ENCODE measurements around the gene HUWE1.

HUWE1 gene

DNA sequence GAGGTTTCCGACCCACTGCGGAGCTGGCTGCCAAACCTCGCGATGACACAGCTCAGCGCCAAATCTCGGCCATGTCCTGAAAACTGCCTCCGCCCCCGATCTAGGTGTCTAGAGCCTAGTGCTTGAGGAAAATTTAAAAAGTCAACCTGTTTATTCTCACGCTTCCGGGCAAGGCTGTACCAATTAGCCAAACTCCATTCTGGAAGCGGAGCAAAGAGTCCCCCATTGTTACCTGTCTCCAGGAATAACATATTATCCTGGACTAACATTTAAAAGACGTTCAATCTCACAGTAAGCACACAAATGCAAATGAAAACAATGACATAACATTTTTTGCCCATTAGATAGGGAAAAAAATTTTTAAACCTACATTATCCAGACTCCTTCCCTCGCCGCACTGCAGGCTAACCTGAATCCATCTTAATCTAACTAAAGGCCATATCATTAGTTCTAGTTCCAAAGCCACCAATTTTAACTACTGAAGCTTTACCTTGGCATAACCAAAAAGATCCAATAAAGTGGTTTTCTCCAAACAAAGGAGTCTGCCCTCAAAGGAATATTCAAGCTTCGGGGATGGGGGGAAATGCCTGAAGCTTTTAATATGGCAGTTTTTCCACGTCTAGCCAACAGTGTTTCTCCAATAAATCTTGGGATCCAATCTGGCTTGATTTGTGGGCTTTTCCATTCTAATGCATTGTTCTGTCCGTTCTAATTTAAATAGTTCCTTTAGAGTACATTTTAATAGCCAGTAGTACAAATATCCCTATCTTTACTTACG, 1.9 kb downstream of the HUWE1 start:
- in situ Hi-C loops (cut with MboI; ENCODE audit: low sequenced_read_pairs) = no loop called here

- in situ Hi-C loops (cut with MboI; ENCODE audit: low sequenced_read_pairs) = no loop called here
Observed at GRCh38 chrX:53683556-53684414, 2.7 kb downstream of the HUWE1 start.

DNA sequence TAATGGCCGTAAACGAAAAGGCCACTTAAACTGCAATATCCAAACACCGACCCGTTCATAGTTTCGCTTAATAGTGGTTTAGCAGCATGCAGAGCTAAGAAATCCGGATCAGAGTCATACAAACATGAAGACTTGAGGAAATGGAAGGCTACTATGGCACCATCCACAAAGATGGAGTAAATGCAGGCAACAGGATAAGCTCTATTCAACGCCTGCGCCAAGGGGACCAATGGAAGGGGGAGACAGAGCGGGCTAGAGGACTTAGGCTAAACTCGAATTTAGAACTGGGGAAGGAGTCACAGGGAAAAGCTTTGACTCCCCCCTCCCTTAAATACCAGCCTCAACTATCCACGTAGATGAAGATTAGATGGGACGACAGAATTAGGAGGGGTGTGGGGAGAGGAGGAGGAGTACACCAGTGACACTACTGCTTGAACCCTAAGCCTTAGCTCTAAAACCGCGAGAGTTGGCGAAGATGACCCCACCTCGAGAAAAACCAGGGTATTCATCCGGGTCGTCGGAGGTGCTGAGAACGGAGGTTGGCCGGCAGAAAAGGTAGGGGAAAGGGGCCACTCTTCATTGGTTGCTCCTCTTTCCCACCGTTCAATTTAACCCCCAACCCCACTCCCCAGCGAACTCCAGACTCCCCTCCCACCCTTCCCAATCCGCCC, 3.5 kb downstream of the HUWE1 start:
- in situ Hi-C loops (cut with MboI; ENCODE audit: low sequenced_read_pairs) = no loop called here

DNA sequence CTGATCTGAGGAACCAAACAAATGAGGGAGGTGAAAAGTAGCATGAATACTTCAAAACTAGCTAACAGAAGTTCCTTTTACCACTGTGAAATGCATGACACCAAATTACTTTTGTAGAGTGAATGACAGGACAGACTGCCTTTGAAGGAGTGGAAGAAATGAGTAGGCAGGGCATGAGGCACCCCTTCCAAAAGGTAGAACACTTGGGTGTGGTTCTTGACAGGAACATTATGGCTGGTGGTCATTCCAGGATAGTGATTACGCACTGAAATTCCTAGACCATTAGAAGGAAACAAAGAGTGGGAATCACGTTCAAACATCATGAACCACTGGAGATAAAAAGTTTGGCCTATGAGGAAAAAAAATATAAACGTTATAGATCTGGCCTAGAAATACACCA, 4.9 kb downstream of the HUWE1 start:
- in situ Hi-C loops (cut with MboI; ENCODE audit: low sequenced_read_pairs) = no loop called here

- in situ Hi-C loops (cut with MboI; ENCODE audit: low sequenced_read_pairs) = no loop called here
Observed at GRCh38 chrX:53678667-53679066, 7.9 kb downstream of the HUWE1 start.

DNA sequence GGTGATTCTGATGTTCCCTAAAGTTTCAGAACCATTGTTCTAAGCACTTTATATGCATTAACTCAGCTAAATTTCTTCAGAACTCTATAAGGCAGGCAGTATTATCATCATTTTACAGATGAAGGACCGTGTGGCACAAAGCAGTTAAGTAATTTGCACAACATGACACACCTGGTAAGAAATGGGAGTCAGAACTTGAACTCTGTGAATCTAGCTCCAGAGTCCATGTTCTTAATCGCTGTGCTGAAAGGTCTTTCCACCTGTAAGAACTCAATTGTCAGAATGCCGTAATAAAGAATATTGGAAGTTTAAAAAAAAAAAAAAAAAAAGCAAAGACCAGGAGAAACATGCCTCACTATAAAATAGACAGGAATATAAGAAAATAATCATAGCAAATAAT, 9.2 kb downstream of the HUWE1 start:
- in situ Hi-C loops (cut with MboI; ENCODE audit: low sequenced_read_pairs) = no loop called here

GRCh38 chrX:53674581-53674980, 11.9 kb downstream of the HUWE1 start:
- in situ Hi-C loops (cut with MboI; ENCODE audit: low sequenced_read_pairs) = no loop called here

DNA sequence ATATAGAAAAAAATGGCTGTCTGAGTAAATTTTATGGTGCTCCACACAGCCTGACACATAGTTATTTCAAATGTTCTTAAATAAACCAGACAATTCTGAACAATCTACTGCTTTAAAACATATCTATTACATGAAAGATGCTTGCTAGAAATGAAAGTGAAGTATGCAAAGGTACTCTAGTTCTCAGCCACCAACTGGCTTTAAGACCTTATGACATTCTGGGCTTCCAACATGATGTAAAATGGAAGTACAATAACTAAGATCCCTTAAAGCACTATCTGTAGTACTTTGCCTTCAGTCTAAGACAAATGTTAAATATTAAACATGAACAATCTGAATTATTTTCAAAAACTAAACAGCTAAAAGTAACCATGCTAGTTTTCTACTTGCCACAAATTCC, 17.3 kb downstream of the HUWE1 start:
- in situ Hi-C loops (cut with MboI; ENCODE audit: low sequenced_read_pairs) = no loop called here

GRCh38 chrX:53666171-53666570, 20.3 kb downstream of the HUWE1 start:
- in situ Hi-C loops (cut with MboI; ENCODE audit: low sequenced_read_pairs) = no loop called here

- in situ Hi-C loops (cut with MboI; ENCODE audit: low sequenced_read_pairs) = no loop called here
Observed at GRCh38 chrX:53660004-53660403, 26.5 kb downstream of the HUWE1 start.

DNA sequence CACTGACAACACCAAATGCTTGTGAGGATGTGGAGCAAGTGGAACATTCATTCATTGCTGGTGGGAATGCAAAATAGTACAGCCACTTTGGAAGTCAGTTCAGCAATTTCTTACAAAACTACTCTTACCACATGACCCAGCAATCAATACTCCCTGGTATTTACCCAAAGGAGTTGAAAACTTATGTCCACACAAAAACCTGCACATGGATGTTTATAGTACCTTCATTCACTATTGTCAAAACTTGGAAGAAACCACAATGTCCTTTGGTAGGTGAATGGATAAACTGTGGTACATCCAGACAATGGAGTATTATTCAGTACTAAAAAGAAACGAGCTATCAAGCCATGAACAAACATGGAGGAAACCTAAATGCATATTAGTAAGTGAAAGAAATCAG, 27.5 kb downstream of the HUWE1 start:
- in situ Hi-C loops (cut with MboI; ENCODE audit: low sequenced_read_pairs) = no loop called here

- in situ Hi-C loops (cut with MboI; ENCODE audit: low sequenced_read_pairs) = no loop called here
Observed at GRCh38 chrX:53656845-53657244, 29.7 kb downstream of the HUWE1 start.

DNA sequence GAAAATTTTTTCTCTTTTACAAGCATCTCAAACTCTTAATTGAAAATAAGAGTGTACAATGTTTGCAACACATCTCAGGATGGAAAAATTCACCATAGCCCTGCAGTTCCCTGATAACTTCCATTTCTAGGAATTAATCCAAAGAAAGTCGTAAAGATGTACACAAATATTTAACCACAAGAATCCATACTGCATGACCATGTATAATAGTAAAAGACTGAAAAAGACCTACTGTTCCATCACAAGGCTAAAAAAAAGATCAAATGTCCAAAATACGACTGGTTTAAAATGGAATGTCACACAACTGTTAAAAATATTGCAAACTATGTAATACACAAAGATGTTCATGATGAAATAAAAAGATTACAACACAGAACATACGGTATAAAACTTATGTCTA, 32.1 kb downstream of the HUWE1 start:
- in situ Hi-C loops (cut with MboI; ENCODE audit: low sequenced_read_pairs) = no loop called here

GRCh38 chrX:53644751-53645150, 41.8 kb downstream of the HUWE1 start:
- in situ Hi-C loops (cut with MboI; ENCODE audit: low sequenced_read_pairs) = no loop called here

DNA sequence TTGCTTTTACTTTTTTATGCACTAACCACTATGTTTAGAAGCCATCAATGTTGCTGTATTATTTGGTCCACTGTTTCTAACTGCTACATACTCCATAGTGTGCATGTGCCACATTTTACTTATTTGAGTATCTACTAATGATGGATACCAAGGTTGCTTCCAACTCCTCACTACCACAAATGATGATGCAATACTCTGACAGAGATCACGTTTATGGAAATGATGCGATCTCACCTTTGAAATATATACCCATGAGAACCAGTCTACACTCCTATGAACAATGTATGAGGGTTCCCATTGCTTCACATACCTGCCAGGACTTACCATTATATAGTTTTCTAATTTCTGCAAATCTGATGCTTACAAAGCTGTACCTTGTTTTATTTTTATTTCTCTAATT, 44.2 kb downstream of the HUWE1 start:
- in situ Hi-C loops (cut with MboI; ENCODE audit: low sequenced_read_pairs) = no loop called here

DNA sequence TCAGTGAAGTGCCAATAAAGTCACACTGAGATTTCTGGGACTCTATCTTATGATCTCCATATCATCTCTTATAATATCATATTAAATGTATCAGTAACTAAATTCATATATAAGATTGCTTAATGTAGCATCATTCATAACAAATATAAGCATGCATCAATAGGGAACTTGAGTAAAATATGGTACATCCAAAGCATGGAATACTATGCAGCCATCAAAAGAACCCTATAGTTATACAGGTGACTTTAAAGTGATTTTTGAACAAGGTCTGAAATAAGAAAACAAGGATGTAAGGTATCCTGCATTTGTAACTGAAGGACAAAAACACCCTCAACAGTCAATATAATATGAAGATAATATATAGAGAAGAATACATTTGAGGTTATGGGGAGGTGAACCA, 47.3 kb downstream of the HUWE1 start:
- in situ Hi-C loops (cut with MboI; ENCODE audit: low sequenced_read_pairs) = no loop called here

DNA sequence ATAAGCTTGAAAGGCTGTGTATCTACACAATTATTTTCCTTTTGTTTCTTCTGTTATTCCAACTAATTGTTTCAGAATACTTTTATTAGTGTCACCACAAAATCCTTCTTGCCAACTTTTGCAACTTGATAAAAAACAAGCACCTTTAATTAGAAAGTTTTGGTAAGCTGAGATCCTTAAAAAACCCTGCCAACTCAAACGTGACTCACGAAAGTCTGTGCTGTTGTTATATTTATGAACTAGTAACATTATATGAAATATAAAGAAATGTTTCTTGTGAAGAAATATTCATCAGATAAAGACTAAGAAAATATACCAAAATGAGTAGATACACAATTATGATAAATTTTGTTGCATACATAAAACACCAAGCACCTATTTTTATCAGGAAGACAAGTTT, 49.0 kb downstream of the HUWE1 start:
- in situ Hi-C loops (cut with MboI; ENCODE audit: low sequenced_read_pairs) = no loop called here

DNA sequence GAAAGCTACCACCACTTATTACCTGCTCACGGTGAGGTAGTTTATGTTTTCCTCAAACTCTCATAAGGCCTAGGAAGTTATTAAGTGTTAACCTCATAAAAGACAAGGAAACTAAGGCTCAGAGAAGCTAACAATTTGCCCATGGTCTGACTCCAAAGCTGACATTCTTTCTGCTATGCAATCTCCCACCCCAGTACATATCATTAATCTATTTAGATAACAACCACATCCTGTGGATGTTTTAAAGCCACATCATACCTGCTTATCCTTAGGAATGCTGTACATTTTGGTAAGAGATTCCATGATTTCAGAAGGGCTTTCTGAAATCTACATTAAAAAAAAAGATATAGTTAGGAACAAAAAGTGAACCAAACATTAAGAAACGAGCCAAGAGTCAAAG, 55.4 kb downstream of the HUWE1 start:
- in situ Hi-C loops (cut with MboI; ENCODE audit: low sequenced_read_pairs) = no loop called here

DNA sequence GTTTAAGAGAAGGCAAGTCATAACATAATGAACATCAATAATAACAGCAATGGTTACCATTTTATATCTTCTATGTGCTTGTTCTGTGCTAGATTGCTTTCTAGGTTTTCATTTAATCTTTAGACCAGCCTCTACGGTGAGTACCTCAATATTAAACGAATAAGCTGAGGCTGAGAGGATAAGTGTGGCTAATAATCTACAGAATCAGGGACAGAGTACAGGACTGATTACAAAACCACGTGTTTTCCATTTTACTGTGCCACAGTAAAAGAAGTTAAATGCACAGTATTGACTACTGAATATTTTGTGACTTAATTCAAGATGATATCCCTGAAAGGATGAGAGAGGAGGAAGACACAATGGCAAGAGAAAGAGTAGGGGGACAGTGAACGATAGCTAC, 56.3 kb downstream of the HUWE1 start:
- in situ Hi-C loops (cut with MboI; ENCODE audit: low sequenced_read_pairs) = no loop called here

- in situ Hi-C loops (cut with MboI; ENCODE audit: low sequenced_read_pairs) = no loop called here
Observed at GRCh38 chrX:53622431-53622830, 64.1 kb downstream of the HUWE1 start.

GRCh38 chrX:53621418-53621986, 65.0 kb downstream of the HUWE1 start:
- in situ Hi-C loops (cut with MboI; ENCODE audit: low sequenced_read_pairs) = no loop called here

All from hTERT RPE-1 (cell line).